K562 (cell line): Measurements from ENCODE around the gene LHCGR. TPM values are rescaled to one million over a fixed set of nuclear protein-coding genes. Genes with fewer than 3 reads are reported as not detected.

Experiments
- ATAC-seq: fragments of 200-7000 bp; cut with Tn5 transposase; 3 replicates; pipeline ENCODE4 v1.9.1; 2020; ENCODE audit warnings: moderate library complexity
- BruUV-seq: library from RNA; stranded (reverse); fragments of 400-500 nt; replicated peaks from 2 replicates; lab custom pipeline; 2021; lab: Mats Ljungman, UMichigan
- CTCF ChIA-PET: fragments of 300-600 bp; formaldehyde crosslinking; extraction: SDS; loops from one replicate; lab custom pipeline; 2021; ENCODE audit warnings: low intra/inter-chr PET ratio; lab: Yijun Ruan, JAX
- POLR2A ChIA-PET: fragments of 300-600, 350-650 bp; sonication (Branson Sonifier 250); formaldehyde crosslinking; extraction: SDS; loops from one replicate; lab custom pipeline; 2021; ENCODE audit warnings: antibody characterized with exemption, inconsistent platforms; lab: Yijun Ruan, JAX
- DNase-seq, 4 experiments: peaks; one replicate each; pipeline versions ENCODE4 v3.0.0 to v3.0.0-alpha.2; 2011 to 2018; ENCODE audit warnings: low spot score in 3 of 4, mixed read lengths in 3 of 4; ENCODE audit errors: extremely low read depth in 1 of 4
- FAIRE-seq: peaks from 2 replicates; lab custom pipeline; 2011; peaks lifted over from hg19 to GRCh38; lab: Jason Lieb, UNC
- H2AFZ ChIP-seq: 2 replicates; pipeline ENCODE4 v1.6.0; 2011; ENCODE audit warnings: low read depth, low read length, control low read depth, inconsistent platforms
- H3K27ac ChIP-seq: fragments of 200-600 bp; 3 replicates; pipeline ENCODE4 v1.8.0; 2011; ENCODE audit warnings: low read depth, mild to moderate bottlenecking, control low read depth, inconsistent platforms, low read length, moderate library complexity, mixed read lengths; ENCODE audit errors: extremely low read depth
- H3K27me3 ChIP-seq, 2 experiments: fragments of 300-600 bp in 1 of 2; 2 replicates in 1 of 2; 3 replicates in 1 of 2; pipeline versions ENCODE4 v1.6.0 to v1.8.0; 2011; ENCODE audit warnings: inconsistent platforms in 2 of 2, low read length in 2 of 2, mild to moderate bottlenecking in 1 of 2, mixed read lengths in 1 of 2, moderate library complexity in 1 of 2; ENCODE audit not compliant: control insufficient read depth in 2 of 2, insufficient read depth in 2 of 2
- H3K36me3 ChIP-seq: fragments of 300-600 bp; 3 replicates; pipeline ENCODE4 v1.8.0; 2011; ENCODE audit warnings: mild to moderate bottlenecking, low read length, inconsistent platforms; ENCODE audit not compliant: control insufficient read depth, insufficient read depth
- H3K4me1 ChIP-seq, 2 experiments: fragments of 200-600 bp in 1 of 2; replicated peaks in 1 of 2; 2 replicates in 1 of 2; 3 replicates in 1 of 2; pipeline versions ENCODE4 v1.5.1 to v1.8.0; 2011; ENCODE audit warnings: inconsistent platforms in 2 of 2, low read length in 2 of 2, mild to moderate bottlenecking in 1 of 2, mixed read lengths in 1 of 2, moderate library complexity in 1 of 2; ENCODE audit not compliant: control insufficient read depth in 2 of 2, insufficient read depth in 2 of 2
- H3K4me2 ChIP-seq: 2 replicates; pipeline ENCODE4 v1.6.1; 2011; ENCODE audit warnings: low read length, control low read depth, inconsistent platforms, mixed read lengths; ENCODE audit not compliant: insufficient read depth
- H3K4me3 ChIP-seq: fragments of 200-600 bp; sonication (generic), shearing (Covaris generic); 2 replicates; pipeline ENCODE4 v1.5.1; 2016; ENCODE audit warnings: control low read depth, inconsistent platforms
- H3K79me2 ChIP-seq: fragments of 200-600 bp; 3 replicates; pipeline ENCODE4 v1.8.0; 2011; ENCODE audit warnings: low read length, inconsistent platforms; ENCODE audit not compliant: control insufficient read depth, insufficient read depth
- H3K9ac ChIP-seq, 2 experiments: 2 replicates each; pipeline versions ENCODE4 v1.6.0 to v1.6.1; 2011; ENCODE audit warnings: low read depth in 2 of 2, low read length in 2 of 2, control low read depth in 1 of 2, inconsistent platforms in 1 of 2, mild to moderate bottlenecking in 1 of 2, mixed read lengths in 1 of 2; ENCODE audit not compliant: insufficient read depth in 1 of 2
- H3K9me1 ChIP-seq: one replicate; pipeline ENCODE4 v1.6.0; 2011; ENCODE audit warnings: inconsistent platforms, mild to moderate bottlenecking, low read length, moderate library complexity; ENCODE audit not compliant: control insufficient read depth, insufficient read depth
- H3K9me3 ChIP-seq: replicated peaks from 2 replicates; pipeline ENCODE4 v1.5.1; 2011; ENCODE audit warnings: low read depth, low read length, inconsistent platforms; ENCODE audit not compliant: control insufficient read depth, insufficient read depth
- H4K20me1 ChIP-seq: replicated peaks from 2 replicates; pipeline ENCODE4 v1.6.1; 2011; ENCODE audit warnings: low read length, inconsistent platforms, mixed read lengths; ENCODE audit not compliant: control insufficient read depth, insufficient read depth
- HMG20A ChIP-seq: fragments of 450-650 bp; formaldehyde crosslinking; conservative IDR thresholded peaks from 2 replicates; pipeline ENCODE4 v1.4.0; 2020; ENCODE audit warnings: mild to moderate bottlenecking, mixed read lengths
- MAFG ChIP-seq: fragments of 450-650 bp; conservative IDR thresholded peaks from 2 replicates; pipeline ENCODE4 v1.6.1; 2016; ENCODE audit warnings: missing genetic modification characterization, missing compliant biosample characterization
- MAFK ChIP-seq: IDR thresholded peaks from 2 replicates; pipeline ENCODE4 v1.6.1; 2011; ENCODE audit warnings: low read length, improper control_type of control experiment
- MTA2 ChIP-seq: fragments of 450-650 bp; IDR thresholded peaks from 2 replicates; pipeline ENCODE4 v1.6.1; 2016; ENCODE audit warnings: low read depth
- MYNN ChIP-seq, 2 experiments: sonication (generic); formaldehyde crosslinking in 1 of 2; IDR thresholded peaks; 2 replicates each; pipeline versions ENCODE4 v1.5.0 to v1.6.1; 2016 to 2020; ENCODE audit warnings: antibody characterized with exemption in 1 of 2, missing genetic modification reagents in 1 of 2
- NFE2 ChIP-seq: IDR thresholded peaks from 2 replicates; pipeline ENCODE4 v1.6.1; 2014; ENCODE audit warnings: antibody characterized with exemption, low read depth
- NFE2L1 ChIP-seq: fragments of 450-650 bp; IDR thresholded peaks from 2 replicates; pipeline ENCODE4 v1.6.1; 2016; ENCODE audit warnings: missing genetic modification characterization, low read depth, mild to moderate bottlenecking, missing compliant biosample characterization, moderate library complexity, borderline replicate concordance
- NR1H2 ChIP-seq: sonication (generic); formaldehyde crosslinking; IDR thresholded peaks from 2 replicates; pipeline ENCODE4 v1.4.0; 2020; ENCODE audit warnings: mild to moderate bottlenecking, missing genetic modification reagents
- RAD21 ChIP-seq, 2 experiments: fragments of 250-450 bp in 1 of 2; fragments of 450-650 bp in 1 of 2; sonication (Bioruptor Pico) in 1 of 2; formaldehyde crosslinking in 1 of 2; IDR thresholded peaks in 1 of 2; conservative IDR thresholded peaks in 1 of 2; 2 replicates each; pipeline versions ENCODE4 v1.4.0 to v1.8.0; 2020 to 2022; ENCODE audit warnings: mild to moderate bottlenecking in 2 of 2, moderate library complexity in 1 of 2
- RBM17 ChIP-seq: fragments of 200-400 bp; formaldehyde crosslinking; IDR thresholded peaks from 2 replicates; pipeline ENCODE4 v1.6.1; 2017; ENCODE audit warnings: low read depth, mild to moderate bottlenecking, low read length, borderline replicate concordance
- SIN3A ChIP-seq, 2 experiments: fragments of 150-350 bp in 1 of 2; IDR thresholded peaks; 2 replicates each; pipeline ENCODE4 v1.6.1; 2011 to 2016; ENCODE audit warnings: borderline replicate concordance in 2 of 2, low read depth in 2 of 2, low read length in 2 of 2, mild to moderate bottlenecking in 2 of 2, moderate library complexity in 2 of 2; ENCODE audit not compliant: control insufficient read depth in 1 of 2
- ZNF316 ChIP-seq: fragments of 450-650 bp; IDR thresholded peaks from 2 replicates; pipeline ENCODE4 v1.6.1; 2016
- ZNF766 ChIP-seq: fragments of 200-800 bp; sonication (Bioruptor generic); conservative IDR thresholded peaks from 2 replicates; pipeline ENCODE4 v1.6.1; 2016; ENCODE audit warnings: missing genetic modification characterization, missing compliant biosample characterization
- WGBS: fragments of 100-300 bp; shearing (Covaris generic); methylation state at CpG from one replicate; pipeline ENCODE4 v1.1.6; 2016; ENCODE audit warnings: low coverage, mixed read lengths; ENCODE audit not compliant: insufficient coverage; ENCODE audit errors: missing lambda C conversion rate; 5-methylcytosine and 5-hydroxymethylcytosine counted together
- in situ Hi-C: fragments of 300-500 bp; cut with MboI; formaldehyde crosslinking; loops from 4 replicates; pipeline ENCODE4 v1.15.0; 2018; ENCODE audit warnings: inconsistent platforms, mixed read lengths
- intact Hi-C: fragments of 100-400 bp; cut with micrococcal nuclease; formaldehyde crosslinking; loops from 2 replicates; pipeline ENCODE4 v1.14.2; 2022
- polyA plus RNA-seq, 8 experiments: library from polyadenylated mRNA; depleted of rRNA in 4 of 8; stranded (reverse) in 5 of 8; unstranded in 3 of 8; fragments of >200 nt; fragmentation: Nextera tagmentation in 2 of 8; fragmentation: Illumina TruSeq in 1 of 8; extraction: Ambion mirVana in 2 of 8; extraction: Trizol in 1 of 8; gene quantifications; 2 replicates each; pipeline versions ENCODE4 v1.2.1 to v1.2.3, GENCODE V29; 2011 to 2014; ENCODE audit warnings: inconsistent platforms in 1 of 8, missing spikeins in 1 of 8
- total RNA-seq, 7 experiments: library from RNA; depleted of rRNA in 6 of 7; stranded (reverse); fragments of >200 nt in 6 of 7; fragmentation: Illumina TruSeq in 2 of 7; extraction: Trizol in 2 of 7; gene quantifications; 2 replicates each; pipeline versions ENCODE4 v1.2.1 to v1.2.3, GENCODE V29; 2011 to 2021; ENCODE audit warnings: low replicate concordance in 1 of 7
- TF ChIP-seq, protein P1 (sequence below): fragments of 450-650 bp; IDR thresholded peaks from 2 replicates; pipeline ENCODE4 v1.6.1; 2016; ENCODE audit warnings: antibody characterized with exemption
- TF ChIP-seq, protein P2 (sequence below), 3 experiments: IDR thresholded peaks in 2 of 3; conservative IDR thresholded peaks in 1 of 3; 2 replicates each; pipeline ENCODE4 v1.5.1; 2011 to 2012; ENCODE audit warnings: low read length in 3 of 3, mild to moderate bottlenecking in 3 of 3, control low read depth in 2 of 3, improper control_type of control experiment in 1 of 3, inconsistent platforms in 1 of 3, low read depth in 1 of 3, mixed read lengths in 1 of 3, moderate library complexity in 1 of 3; ENCODE audit not compliant: insufficient read depth in 2 of 3

Gene LHCGR
- total and polyA plus RNA-seq, 9 of the 15 experiments (the other 6 are each of a cell fraction or from before 2014, with no cell fraction given) = not detected

DNA sequence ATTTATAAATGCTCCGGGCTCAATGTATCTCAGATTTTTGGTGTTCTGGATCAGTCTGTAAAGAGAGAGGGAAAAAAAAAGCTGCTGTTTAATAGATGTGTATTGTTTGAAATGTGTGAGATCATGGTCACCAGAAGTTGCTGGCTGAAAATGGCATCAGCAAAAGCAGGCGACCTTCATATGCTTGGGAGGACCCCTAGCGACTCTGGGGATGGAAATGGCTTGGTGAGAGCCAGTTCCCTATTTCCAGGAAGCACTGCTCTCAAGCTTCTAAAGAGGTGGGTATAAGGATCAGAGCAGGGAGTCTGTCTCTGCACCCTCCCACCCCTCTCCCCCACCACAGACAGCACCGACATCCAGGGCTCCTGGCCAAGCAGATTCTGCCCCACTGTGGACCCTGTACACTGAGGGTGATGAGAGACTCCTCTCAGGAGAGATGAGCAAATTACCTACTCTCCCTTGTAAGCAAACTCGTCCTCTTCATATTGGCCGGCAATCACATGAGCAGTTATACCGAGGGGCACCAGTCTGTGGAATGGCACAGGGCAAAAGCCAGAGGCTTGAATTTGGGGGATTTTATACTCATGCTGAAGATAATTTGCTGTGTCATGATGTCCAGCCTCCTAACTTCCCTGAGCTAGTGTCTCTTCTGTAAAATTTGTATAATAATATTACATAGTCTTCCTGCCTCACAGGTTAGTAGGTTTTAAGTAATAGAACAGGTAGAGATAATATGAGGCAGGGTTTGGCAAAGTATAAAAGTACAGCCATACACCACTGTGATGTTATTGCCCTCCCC is 29.6 kb downstream of the LHCGR start:
- BruUV-seq = no TSS peak
- H3K79me2 ChIP-seq = no peaks in the 10 kb centered on the region
- no peaks in the 10 kb centered on the region for H3K36me3 ChIP-seq
- H2AFZ ChIP-seq = peak overlapping the region; percentile 64
- 2% methylated on average over 7 of the region's 7 CpGs for WGBS
- H3K4me2 ChIP-seq = peak overlapping the region; percentile 26; the same call in 1 of the 2 replicates
- H3K4me1 ChIP-seq = peaks cover 0 to 3% of the 10 kb centered on the region in 2 experiments; a peak in 1 of 5 replicates
- no peaks in the 10 kb centered on the region for H3K9me1 ChIP-seq
- CTCF ChIA-PET = interaction anchor here (1.1 to 1.9 kb wide), 2 partner anchors 103 to 126 kb away, joined by 4 read pairs; no protein-coding TSS in a partner anchor
- no peak overlapping the region for H3K4me3 ChIP-seq
- in situ Hi-C loops (no loop called here), intact Hi-C loops (loop anchor here (1.0 kb wide), 2 partner anchors 104 to 125 kb away; no protein-coding TSS in a partner anchor)
- no peak overlapping the region for H3K9ac ChIP-seq
- H3K27ac ChIP-seq = no peak overlapping the region
- ATAC-seq (peak; percentile 88), DNase-seq (peak in 2 of 4 experiments; percentile 25 to 38), FAIRE-seq (peak; percentile 71)
- POLR2A ChIA-PET = no interaction called here
- H4K20me1 ChIP-seq = no peaks in the 10 kb centered on the region
- H3K9me3 ChIP-seq = no peaks in the 10 kb centered on the region
- no peaks in the 10 kb centered on the region for H3K27me3 ChIP-seq
- TF ChIP-seq NR1H2 (CRISPR knock-in tag) = no peak
- TF ChIP-seq RAD21 (CRISPR knock-in tag; conservative IDR thresholded peaks at IDR 0.05 in 1 of 2, IDR thresholded peaks at IDR 0.05 in 1 of 2) = peak; percentile 66 to 83
- TF ChIP-seq, protein P1, sequence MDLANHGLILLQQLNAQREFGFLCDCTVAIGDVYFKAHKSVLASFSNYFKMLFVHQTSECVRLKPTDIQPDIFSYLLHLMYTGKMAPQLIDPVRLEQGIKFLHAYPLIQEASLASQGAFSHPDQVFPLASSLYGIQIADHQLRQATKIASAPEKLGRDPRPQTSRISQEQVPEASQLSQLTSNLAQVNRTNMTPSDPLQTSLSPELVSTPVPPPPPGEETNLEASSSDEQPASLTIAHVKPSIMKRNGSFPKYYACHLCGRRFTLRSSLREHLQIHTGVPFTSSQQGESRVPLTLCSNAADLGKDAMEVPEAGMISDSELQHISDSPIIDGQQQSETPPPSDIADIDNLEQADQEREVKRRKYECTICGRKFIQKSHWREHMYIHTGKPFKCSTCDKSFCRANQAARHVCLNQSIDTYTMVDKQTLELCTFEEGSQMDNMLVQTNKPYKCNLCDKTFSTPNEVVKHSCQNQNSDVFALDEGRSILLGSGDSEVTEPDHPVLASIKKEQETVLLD = no peak
- no peak for TF ChIP-seq MTA2
- no peak for TF ChIP-seq RBM17
- no peak for TF ChIP-seq SIN3A (IDR thresholded peaks at IDR 0.05; ENCODE audit: borderline replicate concordance in 2 of 2, control insufficient read depth in 1 of 2, low read depth in 2 of 2, low read length in 2 of 2)
- TF ChIP-seq ZNF316 = peak; percentile 46; the same call in 1 of the 2 replicates
- TF ChIP-seq ZNF766 (CRISPR knock-in tag) = 0 out of 2 replicates have a peak, but pooled peaks have one; percentile 26
- TF ChIP-seq HMG20A (CRISPR knock-in tag) = no peak
- peak; percentile 37; the same call in 1 of the 2 replicates for TF ChIP-seq MAFK
- TF ChIP-seq, protein P2, sequence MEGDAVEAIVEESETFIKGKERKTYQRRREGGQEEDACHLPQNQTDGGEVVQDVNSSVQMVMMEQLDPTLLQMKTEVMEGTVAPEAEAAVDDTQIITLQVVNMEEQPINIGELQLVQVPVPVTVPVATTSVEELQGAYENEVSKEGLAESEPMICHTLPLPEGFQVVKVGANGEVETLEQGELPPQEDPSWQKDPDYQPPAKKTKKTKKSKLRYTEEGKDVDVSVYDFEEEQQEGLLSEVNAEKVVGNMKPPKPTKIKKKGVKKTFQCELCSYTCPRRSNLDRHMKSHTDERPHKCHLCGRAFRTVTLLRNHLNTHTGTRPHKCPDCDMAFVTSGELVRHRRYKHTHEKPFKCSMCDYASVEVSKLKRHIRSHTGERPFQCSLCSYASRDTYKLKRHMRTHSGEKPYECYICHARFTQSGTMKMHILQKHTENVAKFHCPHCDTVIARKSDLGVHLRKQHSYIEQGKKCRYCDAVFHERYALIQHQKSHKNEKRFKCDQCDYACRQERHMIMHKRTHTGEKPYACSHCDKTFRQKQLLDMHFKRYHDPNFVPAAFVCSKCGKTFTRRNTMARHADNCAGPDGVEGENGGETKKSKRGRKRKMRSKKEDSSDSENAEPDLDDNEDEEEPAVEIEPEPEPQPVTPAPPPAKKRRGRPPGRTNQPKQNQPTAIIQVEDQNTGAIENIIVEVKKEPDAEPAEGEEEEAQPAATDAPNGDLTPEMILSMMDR (IDR thresholded peaks at IDR 0.05 in 2 of 3, conservative IDR thresholded peaks at IDR 0.05 in 1 of 3; ENCODE audit: insufficient read depth in 2 of 3, low read depth in 1 of 3, low read length in 3 of 3) = peak; percentile 48 to 83 (median 53)
- peak; percentile 52 for TF ChIP-seq NFE2
- TF ChIP-seq MYNN (IDR thresholded peaks at IDR 0.05) = no peak
- no peak for TF ChIP-seq MYNN (CRISPR knock-in tag; IDR thresholded peaks at IDR 0.05)
- TF ChIP-seq NFE2L1 (tag) = peak; percentile 35; the same call in 1 of the 2 replicates
- peak; percentile 73 for TF ChIP-seq MAFG (tag)
